Endothelial cell of umbilical vein (primary cell): ENCODE data around the gene TMEM203. TPM values are rescaled to one million over a fixed set of nuclear protein-coding genes. Genes with fewer than 3 reads are reported as not detected.

Source experiments
- Bru-seq: library from RNA; stranded (reverse); fragments of 400-500 nt; gene quantifications from one replicate; lab custom pipeline; 2021; lab: Mats Ljungman, UMichigan
- BruChase-seq, 2 experiments: library from RNA; stranded (reverse); fragments of 400-500 nt; gene quantifications; one replicate each; lab custom pipeline; 2021; lab: Mats Ljungman, UMichigan
- BruUV-seq: library from RNA; stranded (reverse); fragments of 400-500 nt; replicated peaks from 2 replicates; lab custom pipeline; 2021; lab: Mats Ljungman, UMichigan
- CTCF ChIA-PET: fragments of 300-600, 350-600 bp; sonication (Branson Sonifier 250); formaldehyde crosslinking; loops from one replicate; lab custom pipeline; 2021; ENCODE audit warnings: antibody characterized with exemption, inconsistent platforms; lab: Charles Lee
- POLR2A ChIA-PET: fragments of 300-600, 350-600 bp; sonication (Branson Sonifier 250); formaldehyde crosslinking; loops from one replicate; lab custom pipeline; 2021; ENCODE audit warnings: antibody characterized with exemption, inconsistent platforms; lab: Charles Lee
- DNase-seq: peaks from one replicate; pipeline ENCODE4 v3.0.0-alpha.2; 2011; ENCODE audit warnings: low read depth, low spot score
- FAIRE-seq: peaks from 2 replicates; lab custom pipeline; 2011; peaks lifted over from hg19 to GRCh38; lab: Jason Lieb, UNC
- H2AFZ ChIP-seq: 2 replicates; pipeline ENCODE4 v1.6.0; 2012; ENCODE audit warnings: low read depth, low read length, control low read depth, inconsistent platforms
- H3K27ac ChIP-seq: 2 replicates; pipeline ENCODE4 v1.5.1; 2011; ENCODE audit warnings: low read depth, mild to moderate bottlenecking, control low read depth, low read length, moderate library complexity; ENCODE audit not compliant: insufficient read depth
- H3K27me3 ChIP-seq, 2 experiments: 2 replicates each; pipeline versions ENCODE4 v1.6.0 to v1.6.1; 2011; ENCODE audit warnings: low read length in 2 of 2, mixed read lengths in 1 of 2; ENCODE audit not compliant: control insufficient read depth in 2 of 2, insufficient read depth in 2 of 2
- H3K36me3 ChIP-seq, 2 experiments: 2 replicates in 1 of 2; 3 replicates in 1 of 2; pipeline ENCODE4 v1.5.1; 2011; ENCODE audit warnings: low read length in 2 of 2, mild to moderate bottlenecking in 1 of 2, moderate library complexity in 1 of 2; ENCODE audit not compliant: control insufficient read depth in 2 of 2, insufficient read depth in 2 of 2; ENCODE audit errors: extremely low read depth in 1 of 2
- H3K4me1 ChIP-seq: 3 replicates; pipeline ENCODE4 v1.5.1; 2011; ENCODE audit warnings: mild to moderate bottlenecking, low read length; ENCODE audit not compliant: control insufficient read depth, insufficient read depth; ENCODE audit errors: extremely low read depth
- H3K4me2 ChIP-seq: 2 replicates; pipeline ENCODE4 v1.6.1; 2011; ENCODE audit warnings: low read length, control low read depth, mixed read lengths; ENCODE audit not compliant: insufficient read depth
- H3K4me3 ChIP-seq, 3 experiments: fragments of 200-600 bp in 1 of 3; sonication (generic), shearing (Covaris generic) in 1 of 3; replicated peaks in 1 of 3; 2 replicates each; pipeline ENCODE4 v1.5.1; 2011 to 2016; ENCODE audit warnings: control low read depth in 3 of 3, low read length in 3 of 3, mild to moderate bottlenecking in 2 of 3, inconsistent platforms in 1 of 3, low read depth in 1 of 3, moderate library complexity in 1 of 3; ENCODE audit not compliant: insufficient read depth in 1 of 3
- H3K79me2 ChIP-seq: 2 replicates; pipeline ENCODE4 v1.6.0; 2012; ENCODE audit warnings: low read length, inconsistent platforms; ENCODE audit not compliant: control insufficient read depth, insufficient read depth
- H3K9ac ChIP-seq: replicated peaks from 2 replicates; pipeline ENCODE3; 2011; ENCODE audit warnings: low read length, control low read depth; ENCODE audit not compliant: insufficient read depth; ENCODE audit errors: extremely low read depth
- H3K9me1 ChIP-seq: replicated peaks from 3 replicates; pipeline ENCODE4 v1.6.0; 2011; ENCODE audit warnings: mild to moderate bottlenecking, low read length; ENCODE audit not compliant: control insufficient read depth, insufficient read depth; ENCODE audit errors: extremely low read depth
- H3K9me3 ChIP-seq: replicated peaks from 2 replicates; pipeline ENCODE4 v1.5.1; 2012; ENCODE audit warnings: low read length, inconsistent platforms; ENCODE audit not compliant: control insufficient read depth, insufficient read depth
- H4K20me1 ChIP-seq: replicated peaks from 2 replicates; pipeline ENCODE3; 2011; ENCODE audit warnings: mild to moderate bottlenecking, low read length; ENCODE audit not compliant: control insufficient read depth, insufficient read depth; ENCODE audit errors: extremely low read depth
- GATA2 ChIP-seq: IDR thresholded peaks from 2 replicates; pipeline ENCODE4 v1.7.0; 2011; ENCODE audit warnings: low read depth, mild to moderate bottlenecking, moderate library complexity, mixed read lengths, low read length; ENCODE audit not compliant: insufficient read length, insufficient read depth
- POLR2A ChIP-seq: IDR thresholded peaks from 2 replicates; pipeline ENCODE4 v1.6.1; 2012; ENCODE audit warnings: low read depth, mild to moderate bottlenecking, control low read depth, low read length
- POLR2AphosphoS5 ChIP-seq: IDR thresholded peaks from 2 replicates; pipeline ENCODE4 v1.6.1; 2012; ENCODE audit warnings: low read depth, mild to moderate bottlenecking, control low read depth, low read length, moderate library complexity; ENCODE audit not compliant: insufficient read depth
- dilution Hi-C: fragments of 300-500 bp; cut with MboI; formaldehyde crosslinking; loops from one replicate; pipeline ENCODE4 v1.15.0; 2019; ENCODE audit warnings: low sequenced_read_pairs; ENCODE audit not compliant: extremely low pct_ligation_motif_present
- intact Hi-C: fragments of 100-400 bp; cut with micrococcal nuclease; formaldehyde crosslinking; loops from one replicate; pipeline ENCODE4 v1.10.0; 2022
- long read RNA-seq: library from polyadenylated mRNA; stranded (forward); transcript quantifications from one replicate; pipeline ENCODE4 v2.0.0, GENCODE V29; 2021
- polyA minus RNA-seq, 3 experiments: library from RNA; depleted of rRNA, polyadenylated mRNA; stranded (reverse); fragments of >200 nt; gene quantifications; 1 replicate in 1 of 3; 2 replicates in 2 of 3; pipeline ENCODE4 v1.2.3, GENCODE V29; 2011
- polyA plus RNA-seq, 4 experiments: library from polyadenylated mRNA; depleted of rRNA in 3 of 4; stranded (reverse) in 3 of 4; unstranded in 1 of 4; fragments of >200 nt; gene quantifications; 2 replicates each; pipeline versions ENCODE4 v1.2.1 to v1.2.3, GENCODE V29; 2011 to 2012; ENCODE audit warnings: missing spikeins in 1 of 4
- total RNA-seq: library from RNA; stranded (reverse); gene quantifications from 2 replicates; pipeline ENCODE4 v1.2.3, GENCODE V29; 2021

Gene TMEM203, protein sequence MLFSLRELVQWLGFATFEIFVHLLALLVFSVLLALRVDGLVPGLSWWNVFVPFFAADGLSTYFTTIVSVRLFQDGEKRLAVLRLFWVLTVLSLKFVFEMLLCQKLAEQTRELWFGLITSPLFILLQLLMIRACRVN
- total RNA-seq (25.6 and 29.6 TPM in 2 replicates), polyA plus RNA-seq (39.8 and 40.4 TPM in 2 replicates), polyA minus RNA-seq (16.6 and 18.8 TPM in 2 replicates), Bru-seq, nascent RNA (percentile 67 among the genes with signal in this experiment), BruChase-seq, experiment 1, labeled RNA remaining after a 6-hour chase (percentile 81 among the genes with signal in this experiment), BruChase-seq, experiment 2, labeled RNA remaining after a 2-hour chase (percentile 93 among the genes with signal in this experiment)
- polyA plus RNA-seq (2011; cell fraction: cytosol; rRNA removed): 33.3 and 35.7 TPM in 2 replicates
- polyA plus RNA-seq (2011; cell fraction: nucleus; rRNA removed): 14.4 and 15.3 TPM in 2 replicates
- 25.6 and 28.5 TPM in 2 replicates for polyA plus RNA-seq (2012)
- 29.3 TPM for polyA minus RNA-seq (2011; cell fraction: cytosol; rRNA and poly(A)+ RNA removed)
- polyA minus RNA-seq (2011; cell fraction: nucleus; rRNA and poly(A)+ RNA removed): 4.6 and 6.2 TPM in 2 replicates
- long read RNA-seq, transcript TMEM203-201 (1 exons, 1,557 nt): major isoform, 133 of 133 reads
- long read RNA-seq, partial matches to known transcripts: 0 of 133 reads
- long read RNA-seq, other reads (novel, unspliced or antisense): 0 of 133 reads

DNA sequence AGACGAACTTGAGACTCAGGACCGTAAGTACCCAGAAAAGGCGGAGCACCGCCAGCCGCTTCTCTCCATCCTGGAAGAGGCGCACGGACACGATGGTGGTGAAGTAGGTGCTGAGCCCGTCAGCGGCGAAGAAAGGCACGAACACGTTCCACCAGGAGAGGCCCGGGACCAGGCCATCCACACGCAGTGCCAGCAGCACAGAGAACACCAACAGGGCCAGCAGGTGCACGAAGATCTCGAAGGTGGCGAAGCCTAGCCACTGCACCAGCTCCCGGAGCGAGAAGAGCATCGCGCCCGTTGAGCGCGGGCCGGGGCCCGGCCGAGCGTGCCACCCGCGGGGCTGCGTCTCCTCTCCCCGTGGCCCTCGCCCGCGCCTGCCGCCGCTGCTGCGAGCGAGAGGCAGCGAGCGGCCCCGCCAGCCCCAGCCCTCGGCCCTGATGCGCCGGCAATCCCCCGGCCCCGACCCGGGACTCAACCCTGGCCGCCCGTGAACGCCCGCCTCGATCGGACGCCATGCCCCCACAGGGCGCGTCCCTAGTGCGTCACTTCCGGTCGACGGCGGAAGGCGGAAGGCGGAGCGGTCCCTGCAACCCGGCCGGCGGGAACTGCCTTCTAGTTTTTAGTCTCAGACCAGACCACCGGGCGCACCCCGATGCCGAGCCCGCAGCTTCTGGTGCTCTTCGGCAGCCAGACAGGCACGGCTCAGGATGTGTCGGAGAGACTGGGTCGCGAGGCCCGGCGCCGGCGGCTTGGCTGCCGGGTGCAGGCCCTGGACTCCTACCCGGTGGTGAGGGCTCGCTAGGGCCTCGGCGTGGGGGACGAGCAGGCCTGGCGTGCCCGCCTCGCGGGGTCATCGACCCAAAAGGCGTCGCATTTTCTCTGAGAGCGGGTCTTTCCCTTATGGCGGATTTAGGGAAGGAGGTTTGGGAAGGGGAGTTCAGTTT, at the start of gene TMEM203, which contains the start of gene NDOR1:
Gene TMEM203, minus strand, starts transcription at position 523 of the 944 bp plus-strand sequence. Its CDS starts 234 bp downstream, at position 289.
Gene NDOR1, plus strand, starts transcription at position 575 of the 944 bp plus-strand sequence. Its CDS starts 78 bp downstream, at position 653.
- DNase-seq (peak; percentile 80), FAIRE-seq (peak; percentile 81)
- peak within 1 kb of the TSS; percentile 83 for H3K4me2 ChIP-seq
- no peaks in the 10 kb centered on the region for H4K20me1 ChIP-seq
- peak within 1 kb of the TSS; percentile 61 to 68 (median 62) for H3K4me3 ChIP-seq
- peak within 1 kb of the TSS; percentile 65 for H2AFZ ChIP-seq
- H3K27me3 ChIP-seq: no peaks in the 10 kb centered on the region
- dilution Hi-C loops (no loop called here), intact Hi-C loops (loop anchor here (2.0 kb wide), 1 partner anchor 17 kb away; the partner anchor contains the start of genes ANAPC2 and SSNA1)
- POLR2A ChIA-PET: interaction anchor here (1.0 to 1.4 kb wide), 2 partner anchors 17 to 35 kb away, joined by 3 to 4 read pairs; partner anchors contain the start of genes SSNA1 and TUBB4B
- no peaks in the 10 kb centered on the region for H3K9me1 ChIP-seq
- H3K27ac ChIP-seq: peak within 1 kb of the TSS; percentile 56
- H3K9me3 ChIP-seq: no peaks in the 10 kb centered on the region
- TF ChIP-seq POLR2A (peak; percentile 97), GATA2 (no peak), POLR2AphosphoS5 (peak; percentile 98)
- H3K4me1 ChIP-seq: peaks cover 26% of the 10 kb centered on the region
- H3K79me2 ChIP-seq: peaks cover 35% of the 10 kb centered on the region
- CTCF ChIA-PET: interaction anchor here (1.0 to 2.1 kb wide), 6 partner anchors 8 to 36 kb away, joined by 3 to 13 read pairs (median 6); partner anchors contain the start of genes LRRC26, RNF208, RNF224 and SSNA1
- H3K36me3 ChIP-seq: peaks cover 0 to 5% of the 10 kb centered on the region in 2 experiments
- peak within 1 kb of the TSS; percentile 85 for H3K9ac ChIP-seq
- TSS peak; percentile 73 for BruUV-seq
